Esophagus muscularis mucosa (tissue), 4 donors: ENCODE data around the gene LEAP2.

Experiments
- CTCF ChIP-seq, 3 experiments: fragments of 200-600 bp in 2 of 3; fragments of 450-650 bp in 1 of 3; sonication (generic) in 2 of 3; IDR thresholded peaks; one replicate each; pipeline ENCODE4 v1.5.1; 2017 to 2019; ENCODE audit warnings: antibody characterized with exemption in 3 of 3, mild to moderate bottlenecking in 2 of 3, moderate library complexity in 1 of 3
- EP300 ChIP-seq: sonication (generic); formaldehyde crosslinking; IDR thresholded peaks from one replicate; pipeline ENCODE4 v1.6.1; 2017; ENCODE audit warnings: antibody characterized with exemption
- POLR2A ChIP-seq: fragments of 450-650 bp; IDR thresholded peaks from one replicate; pipeline ENCODE4 v1.6.1; 2017; ENCODE audit warnings: antibody characterized with exemption, moderate library complexity, mild to moderate bottlenecking, low read depth
- POLR2AphosphoS5 ChIP-seq, 2 donors: sonication (generic); formaldehyde crosslinking; IDR thresholded peaks; one replicate each; pipeline ENCODE4 v1.6.1; 2017; ENCODE audit warnings: antibody characterized with exemption in 2 of 2

DNA sequence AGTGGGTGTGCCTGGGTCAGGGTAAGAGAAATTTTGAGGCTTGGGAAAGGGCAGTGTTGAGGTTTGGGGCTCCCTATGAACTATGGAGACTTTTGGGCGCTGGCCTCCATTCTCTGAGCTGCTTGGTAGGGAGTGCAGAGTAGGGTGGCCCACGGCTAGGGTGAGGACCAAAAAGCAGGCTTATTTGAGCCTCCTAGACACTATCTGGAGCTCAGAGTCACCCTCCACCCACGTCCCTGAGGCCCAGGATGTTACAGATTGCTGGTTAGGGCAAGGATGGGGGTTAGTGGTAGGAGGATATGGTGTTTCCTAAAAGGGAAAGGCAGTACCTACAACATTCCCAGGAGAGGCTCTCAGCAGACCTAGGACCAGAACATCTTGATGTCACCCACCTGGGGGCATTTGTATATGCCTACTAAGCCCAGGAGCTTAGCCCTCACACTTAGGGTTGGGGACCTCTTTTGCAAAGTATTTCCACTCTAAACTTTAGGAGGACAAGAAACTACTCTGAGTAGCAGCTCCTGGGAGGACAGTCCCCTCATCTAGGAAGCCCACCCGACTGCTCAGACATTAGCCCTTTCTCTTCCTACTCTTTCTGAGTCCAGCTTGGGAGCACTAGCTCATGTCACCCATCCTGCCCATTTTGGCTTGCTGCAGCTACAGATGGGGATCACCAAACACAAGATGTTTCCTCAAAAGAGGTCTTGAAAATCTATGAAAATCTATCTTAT is 45.4 kb upstream of the LEAP2 start:
- TF ChIP-seq CTCF (IDR thresholded peaks at IDR 0.05) (no peak), POLR2A (no peak), POLR2AphosphoS5 (IDR thresholded peaks at IDR 0.05) (no peak), EP300 (no peak)
